Rectal smooth muscle tissue (tissue), 1 donor: ENCODE results near the gene RNF207.

ENCODE experiments used
- H3K27ac ChIP-seq: one replicate; pipeline ENCODE4 v1.7.0; 2013; ENCODE audit warnings: low read depth, low read length, inconsistent platforms
- H3K27me3 ChIP-seq: one replicate; pipeline ENCODE4 v1.7.0; 2013; ENCODE audit warnings: low read length; ENCODE audit not compliant: control insufficient read depth, insufficient read depth
- H3K36me3 ChIP-seq: one replicate; pipeline ENCODE4 v1.7.0; 2013; ENCODE audit warnings: low read length; ENCODE audit not compliant: control insufficient read depth, insufficient read depth
- H3K4me1 ChIP-seq: one replicate; pipeline ENCODE4 v1.7.0; 2013; ENCODE audit warnings: low read length; ENCODE audit not compliant: control insufficient read depth, insufficient read depth
- H3K4me3 ChIP-seq: one replicate; pipeline ENCODE4 v1.7.0; 2013; ENCODE audit warnings: low read length
- H3K9ac ChIP-seq: one replicate; pipeline ENCODE4 v1.7.0; 2013; ENCODE audit warnings: low read length

Gene RNF207

GRCh38 chr1:6197746-6198427 lies 8.0 kb upstream of the RNF207 start:
- Histone ChIP-seq H3K9ac (no peak overlapping the region), H3K4me3 (peak overlapping the region; percentile 69), H3K27ac (no peak overlapping the region), H3K4me1 (peaks cover 16% of the 10 kb centered on the region), H3K36me3 (peaks cover 14% of the 10 kb centered on the region), H3K27me3 (no peaks in the 10 kb centered on the region)

GRCh38 chr1:6198646-6199297 lies 7.1 kb upstream of the RNF207 start:
- Histone ChIP-seq H3K4me1 (peaks cover 16% of the 10 kb centered on the region), H3K36me3 (peaks cover 10% of the 10 kb centered on the region)

GRCh38 chr1:6199298-6200187 lies 6.4 kb upstream of the RNF207 start, which contains the start of gene RPL22:
TSS of gene RPL22 (minus strand) at chr1:6199595. CDS start at chr1:6199573, 22 bp downstream.
- peak within 1 kb of the TSS; percentile 81 for H3K27ac ChIP-seq
- H3K4me1 ChIP-seq: peaks cover 16% of the 10 kb centered on the region
- H3K27me3 ChIP-seq: no peaks in the 10 kb centered on the region
- peak within 1 kb of the TSS; percentile 69 for H3K4me3 ChIP-seq
- peaks cover 6% of the 10 kb centered on the region for H3K36me3 ChIP-seq
- peak within 1 kb of the TSS; percentile 76 for H3K9ac ChIP-seq

More at GRCh38 chr1:6198646-6199297, 7.1 kb upstream of the RNF207 start:
- H3K27ac ChIP-seq: peak overlapping the region; percentile 60
- H3K9ac ChIP-seq: peak overlapping the region; percentile 76
- H3K4me3 ChIP-seq: peak overlapping the region; percentile 69
- H3K27me3 ChIP-seq: no peaks in the 10 kb centered on the region

- no peaks in the 10 kb centered on the region for H3K27me3 ChIP-seq
- H3K4me3 ChIP-seq: peak overlapping the region; percentile 57
- peaks cover 16% of the 10 kb centered on the region for H3K4me1 ChIP-seq
- peaks cover 4% of the 10 kb centered on the region for H3K36me3 ChIP-seq
- no peak overlapping the region for H3K9ac ChIP-seq
- peak overlapping the region; percentile 81 for H3K27ac ChIP-seq
Measured at GRCh38 chr1:6200188-6200809, 5.6 kb upstream of the RNF207 start.

GRCh38 chr1:6202256-6202655 lies 3.7 kb upstream of the RNF207 start:
- Histone ChIP-seq H3K9ac (no peak overlapping the region), H3K36me3 (no peaks in the 10 kb centered on the region), H3K27ac (no peak overlapping the region), H3K4me1 (peaks cover 16% of the 10 kb centered on the region), H3K4me3 (no peak overlapping the region), H3K27me3 (no peaks in the 10 kb centered on the region)

- Histone ChIP-seq H3K27ac (peak overlapping the region; percentile 51), H3K4me1 (no peaks in the 10 kb centered on the region), H3K27me3 (no peaks in the 10 kb centered on the region), H3K36me3 (no peaks in the 10 kb centered on the region), H3K4me3 (peak overlapping the region; percentile 77), H3K9ac (no peak overlapping the region)
Measured at GRCh38 chr1:6206520-6206855, 569 bp downstream of the RNF207 start.

GRCh38 chr1:6207075-6207885 lies 1.4 kb downstream of the RNF207 start:
- Histone ChIP-seq H3K4me1 (no peaks in the 10 kb centered on the region), H3K27ac (no peak overlapping the region), H3K36me3 (no peaks in the 10 kb centered on the region), H3K27me3 (no peaks in the 10 kb centered on the region), H3K9ac (no peak overlapping the region), H3K4me3 (no peak overlapping the region)

- H3K4me3 ChIP-seq: no peak overlapping the region
- H3K9ac ChIP-seq: no peak overlapping the region
- no peaks in the 10 kb centered on the region for H3K27me3 ChIP-seq
- no peaks in the 10 kb centered on the region for H3K4me1 ChIP-seq
- no peak overlapping the region for H3K27ac ChIP-seq
- no peaks in the 10 kb centered on the region for H3K36me3 ChIP-seq
Measured at GRCh38 chr1:6207921-6208320, 2.0 kb downstream of the RNF207 start.

- no peaks in the 10 kb centered on the region for H3K36me3 ChIP-seq
- H3K4me1 ChIP-seq: no peaks in the 10 kb centered on the region
- no peak overlapping the region for H3K9ac ChIP-seq
- H3K27me3 ChIP-seq: no peaks in the 10 kb centered on the region
- H3K27ac ChIP-seq: no peak overlapping the region
- H3K4me3 ChIP-seq: peak overlapping the region; percentile 57
Measured at GRCh38 chr1:6208723-6209660, 3.1 kb downstream of the RNF207 start.

GRCh38 chr1:6209661-6210580 lies 4.0 kb downstream of the RNF207 start:
- Histone ChIP-seq H3K27me3 (no peaks in the 10 kb centered on the region), H3K27ac (no peak overlapping the region), H3K4me3 (peak overlapping the region; percentile 35), H3K36me3 (no peaks in the 10 kb centered on the region), H3K9ac (no peak overlapping the region), H3K4me1 (no peaks in the 10 kb centered on the region)
